NT2/D1 (cell line): ENCODE results near the gene RUVBL1.

Experiments used
- SUZ12 ChIP-seq: IDR thresholded peaks from 2 replicates; pipeline ENCODE4 v1.6.1; 2011; ENCODE audit not compliant: insufficient read length, insufficient read depth; ENCODE audit errors: extremely low read depth
- ZNF274 ChIP-seq: IDR thresholded peaks from 2 replicates; pipeline ENCODE4 v1.6.1; 2011; ENCODE audit warnings: mild to moderate bottlenecking, low read depth, low read length

DNA sequence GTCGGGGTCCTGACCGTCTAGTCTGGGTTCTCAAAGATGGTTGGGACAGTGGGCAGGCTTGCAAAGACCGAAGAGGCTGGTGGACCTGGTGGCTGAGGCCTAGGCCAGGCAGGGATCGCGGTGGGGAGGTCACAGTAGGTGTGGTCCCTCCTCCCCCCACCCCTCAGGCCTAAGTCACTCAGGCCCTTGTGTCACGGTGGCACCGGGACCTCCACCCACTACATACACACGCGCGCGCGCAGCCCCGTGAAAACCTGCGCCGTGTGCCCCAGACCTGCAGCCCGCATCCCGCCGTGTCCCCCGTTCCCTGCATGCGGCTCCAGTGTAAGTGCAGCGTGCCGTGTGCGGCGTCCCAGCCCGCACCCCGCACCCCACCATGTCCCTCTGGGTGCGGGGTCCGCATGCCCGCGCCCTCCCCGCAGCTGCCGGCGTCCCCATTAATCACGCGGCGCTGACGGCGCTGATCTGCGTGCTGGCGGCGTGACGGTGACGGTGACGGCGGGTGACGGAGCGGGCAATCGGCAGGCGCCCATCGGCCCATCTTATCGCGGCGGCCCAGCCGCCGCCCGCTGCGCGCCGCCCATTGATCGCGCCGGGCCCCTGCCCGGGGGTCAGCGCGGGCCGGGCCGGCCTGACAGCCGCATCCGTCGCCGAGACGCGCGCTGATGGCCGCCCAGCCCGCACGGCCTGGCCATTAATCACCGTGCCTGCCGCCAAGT lies 47.0 kb downstream of the RUVBL1 start:
- TF ChIP-seq SUZ12 (no peak), ZNF274 (no peak)
